ENCODE data around the gene ANKRD6.
"Not testable (repeated sequence)": the region's sequence is repeated elsewhere in the genome, so short reads cannot be mapped to it uniquely, and the experiment has no call there.

Gene ANKRD6

DNA sequence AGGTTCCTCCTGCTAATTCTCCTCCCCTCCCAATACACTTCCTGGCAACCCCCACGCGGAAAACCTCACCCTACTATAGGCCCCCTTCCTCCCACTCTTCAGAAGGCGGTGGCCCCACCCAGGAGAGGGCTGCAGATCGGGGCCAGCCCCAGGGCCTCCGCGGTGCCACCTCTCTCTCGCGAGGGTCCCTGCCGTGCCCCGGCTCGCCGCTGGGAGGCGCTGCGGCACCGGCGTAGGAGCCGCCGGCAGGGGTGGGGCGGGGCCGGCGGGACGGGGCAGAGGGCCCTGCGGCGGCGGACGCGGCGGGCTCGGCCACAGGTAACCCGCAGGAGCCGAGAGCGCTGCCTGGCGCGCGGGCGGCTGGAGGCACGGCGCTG lies at the start of gene ANKRD6:
Gene ANKRD6, plus strand, starts transcription at position 278 of the 377 bp plus-strand sequence. CDS start 133,825 bp downstream, outside the sequence.
- peak; percentile 95 for ATAC-seq
- H3K27ac Mint-ChIP-seq: peak within 1 kb of the TSS; percentile 74
- H3K27me3 Mint-ChIP-seq: no peaks in the 10 kb centered on the region
- H3K9me3 Mint-ChIP-seq: no peaks in the 10 kb centered on the region
- H3K4me3 Mint-ChIP-seq: peak within 1 kb of the TSS; percentile 87
- H3K36me3 Mint-ChIP-seq: no peaks in the 10 kb centered on the region
- H3K4me1 Mint-ChIP-seq: peaks cover 19% of the 10 kb centered on the region

DNA sequence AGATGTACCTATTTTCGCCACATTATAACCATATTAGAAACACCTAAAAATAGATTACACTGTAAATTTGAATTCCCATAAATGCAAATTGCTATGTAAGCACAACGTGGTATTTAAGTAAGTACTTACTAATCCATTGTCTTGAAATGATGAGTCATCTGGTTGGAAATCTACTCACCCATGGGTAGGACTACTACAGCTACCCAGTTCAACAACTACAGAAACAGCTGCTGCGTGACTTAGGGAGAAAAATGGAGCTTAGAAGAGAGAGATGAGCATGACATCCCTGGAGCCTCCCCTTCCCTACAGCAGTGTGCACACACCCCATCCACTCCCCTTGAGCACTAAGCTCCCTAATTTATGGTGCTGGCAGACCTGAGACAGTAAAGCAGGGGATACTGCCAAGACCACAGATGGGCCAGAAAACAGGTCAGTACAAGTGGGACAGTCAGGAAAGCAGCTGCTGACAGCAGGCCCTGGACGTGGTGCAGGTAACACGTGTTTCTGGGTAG lies 47.7 kb upstream of the ANKRD6 start:
- H3K9me3 Mint-ChIP-seq: no peaks in the 10 kb centered on the region
- H3K4me1 Mint-ChIP-seq: peaks cover 34% of the 10 kb centered on the region
- no peak overlapping the region for H3K27ac Mint-ChIP-seq
- no peak for ATAC-seq
- H3K27me3 Mint-ChIP-seq: no peaks in the 10 kb centered on the region
- H3K36me3 Mint-ChIP-seq: peaks cover 18% of the 10 kb centered on the region
- no peak overlapping the region for H3K4me3 Mint-ChIP-seq

DNA sequence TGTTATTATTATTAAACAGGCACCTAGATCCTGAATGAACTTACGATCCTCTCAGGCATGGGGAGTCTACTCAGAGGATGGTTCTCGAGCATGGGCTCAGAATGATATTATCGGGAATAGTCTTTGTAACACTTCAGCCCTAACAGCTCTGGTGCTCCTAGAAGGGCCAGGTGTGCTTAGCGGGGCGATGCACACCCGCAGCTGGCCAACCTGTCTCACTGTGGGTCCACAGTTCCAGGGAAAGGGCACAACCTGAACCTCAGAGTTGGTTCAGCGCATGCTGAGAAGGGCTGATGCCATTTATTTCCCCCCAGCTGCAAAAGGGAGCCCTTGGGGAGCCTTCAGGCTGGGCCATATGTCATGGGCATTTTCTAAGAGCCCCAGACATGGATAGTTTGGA lies 47.1 kb upstream of the ANKRD6 start:
- Mint-ChIP-seq H3K27ac (no peak overlapping the region), H3K27me3 (no peaks in the 10 kb centered on the region), H3K4me3 (no peak overlapping the region), H3K36me3 (peaks cover 14% of the 10 kb centered on the region), H3K9me3 (no peaks in the 10 kb centered on the region), H3K4me1 (peaks cover 29% of the 10 kb centered on the region)
- no peak for ATAC-seq

DNA sequence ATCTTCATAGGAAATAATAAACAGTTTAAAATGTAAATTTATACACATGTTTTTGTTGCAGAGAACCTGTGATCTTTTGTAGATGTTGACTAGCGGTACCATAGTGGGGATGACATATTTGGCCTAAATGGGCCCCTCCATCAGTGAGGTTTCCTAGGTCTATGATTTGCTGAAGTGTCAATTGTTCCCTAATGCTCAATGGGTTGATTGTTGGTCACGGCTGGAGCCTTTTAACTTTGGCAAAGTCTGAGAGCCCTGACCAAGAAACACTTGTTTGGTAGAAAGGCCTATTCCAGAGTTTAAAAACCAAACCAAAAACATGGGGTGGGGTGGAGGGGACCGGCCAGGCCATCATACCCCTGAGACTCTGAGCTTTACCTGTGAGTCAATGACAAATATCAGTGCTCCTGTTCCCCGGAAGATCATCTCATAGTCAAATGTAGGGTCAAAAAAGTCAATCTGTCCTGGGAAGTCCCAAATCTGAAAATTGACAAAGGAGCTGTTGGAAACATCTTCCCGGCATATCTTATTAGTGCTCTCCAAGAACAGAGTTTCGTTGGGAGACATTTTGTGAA lies 45.9 kb upstream of the ANKRD6 start:
- no peaks in the 10 kb centered on the region for H3K27me3 Mint-ChIP-seq
- peaks cover 22% of the 10 kb centered on the region for H3K4me1 Mint-ChIP-seq
- H3K27ac Mint-ChIP-seq: peak overlapping the region; percentile 63
- peaks cover 3% of the 10 kb centered on the region for H3K9me3 Mint-ChIP-seq
- H3K36me3 Mint-ChIP-seq: peaks cover 20% of the 10 kb centered on the region
- peak overlapping the region; percentile 21 for H3K4me3 Mint-ChIP-seq
- peak; percentile 65 for ATAC-seq

DNA sequence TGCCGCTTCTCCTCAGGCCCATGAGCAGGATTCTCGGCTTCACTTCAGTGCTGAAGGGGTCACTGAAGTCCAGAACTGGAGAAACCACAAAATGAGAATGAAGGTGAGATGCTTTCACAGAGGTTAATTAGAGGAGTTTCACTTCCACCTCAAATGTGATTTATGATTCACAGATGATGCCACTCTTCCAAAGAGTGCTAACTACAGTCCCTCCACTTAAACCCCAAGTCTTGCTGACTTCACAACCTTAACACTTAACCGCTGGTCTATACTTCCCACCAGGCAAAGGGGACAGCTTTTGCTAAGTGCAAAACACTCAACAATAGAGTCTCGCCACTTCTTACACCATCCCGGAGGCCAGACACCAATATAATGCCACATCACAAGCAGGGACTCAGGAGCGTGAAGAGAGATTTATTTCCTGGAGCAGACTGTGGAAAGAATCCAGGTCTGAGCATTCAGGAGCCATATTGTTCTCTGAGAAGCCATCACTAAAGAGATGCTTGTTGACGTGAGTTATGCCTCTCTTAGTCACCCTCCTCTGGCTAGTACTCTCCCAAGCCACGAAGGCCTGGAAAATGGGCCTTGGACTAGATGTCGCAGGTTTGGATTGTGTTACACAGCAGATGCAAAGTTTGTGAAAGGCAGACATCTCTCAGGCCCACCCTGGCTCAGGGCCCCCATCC lies 45.3 kb upstream of the ANKRD6 start:
- Mint-ChIP-seq H3K4me3 (peak overlapping the region; percentile 21), H3K27me3 (no peaks in the 10 kb centered on the region), H3K36me3 (peaks cover 20% of the 10 kb centered on the region), H3K4me1 (peaks cover 22% of the 10 kb centered on the region), H3K9me3 (peaks cover 3% of the 10 kb centered on the region), H3K27ac (peak overlapping the region; percentile 63)
- ATAC-seq: peak; percentile 96

DNA sequence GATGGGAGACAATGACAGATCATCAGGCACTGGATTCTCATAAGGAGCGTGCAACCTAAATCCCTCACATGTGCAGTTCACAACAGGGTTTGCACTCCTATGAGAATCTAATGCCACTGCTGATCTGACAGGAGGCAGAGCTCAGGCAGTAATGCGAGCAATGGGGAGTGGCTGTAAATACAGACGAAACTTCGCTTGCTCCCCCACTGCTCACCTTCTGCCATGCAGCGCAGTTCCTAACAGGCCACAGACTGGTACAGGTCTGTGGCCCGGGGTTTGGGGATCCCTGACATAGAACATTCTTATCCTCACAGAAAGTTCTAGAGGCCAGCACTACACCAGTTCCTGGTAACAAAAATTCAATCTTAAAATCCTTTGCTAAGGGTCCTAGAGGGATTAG lies 44.1 kb upstream of the ANKRD6 start:
- H3K9me3 Mint-ChIP-seq: peaks cover 12% of the 10 kb centered on the region
- no peaks in the 10 kb centered on the region for H3K27me3 Mint-ChIP-seq
- peaks cover 26% of the 10 kb centered on the region for H3K36me3 Mint-ChIP-seq
- peaks cover 22% of the 10 kb centered on the region for H3K4me1 Mint-ChIP-seq
- ATAC-seq: no peak
- H3K27ac Mint-ChIP-seq: no peak overlapping the region
- no peak overlapping the region for H3K4me3 Mint-ChIP-seq

DNA sequence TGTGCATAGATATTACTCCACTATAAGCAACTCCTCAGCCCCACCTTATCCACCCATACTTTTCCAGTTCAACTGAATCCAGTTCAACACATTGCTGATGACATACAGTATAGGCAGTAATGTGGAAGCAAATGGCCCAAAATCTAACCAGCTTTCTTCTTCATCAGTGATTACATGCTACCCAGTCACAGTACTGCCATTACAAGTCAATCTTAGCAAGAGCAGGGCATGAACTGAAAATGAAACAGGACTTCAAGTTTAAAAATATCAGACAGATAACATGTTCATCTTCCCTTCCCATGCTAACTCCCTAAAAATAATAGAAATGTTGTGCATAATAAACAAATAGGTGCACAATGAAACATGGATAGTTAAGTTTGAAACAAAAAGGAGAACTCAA lies 40.1 kb upstream of the ANKRD6 start:
- H3K36me3 Mint-ChIP-seq: peaks cover 23% of the 10 kb centered on the region
- no peaks in the 10 kb centered on the region for H3K27me3 Mint-ChIP-seq
- H3K4me3 Mint-ChIP-seq: no peak overlapping the region
- peaks cover 12% of the 10 kb centered on the region for H3K9me3 Mint-ChIP-seq
- no peak overlapping the region for H3K27ac Mint-ChIP-seq
- ATAC-seq: no peak
- peaks cover 4% of the 10 kb centered on the region for H3K4me1 Mint-ChIP-seq

DNA sequence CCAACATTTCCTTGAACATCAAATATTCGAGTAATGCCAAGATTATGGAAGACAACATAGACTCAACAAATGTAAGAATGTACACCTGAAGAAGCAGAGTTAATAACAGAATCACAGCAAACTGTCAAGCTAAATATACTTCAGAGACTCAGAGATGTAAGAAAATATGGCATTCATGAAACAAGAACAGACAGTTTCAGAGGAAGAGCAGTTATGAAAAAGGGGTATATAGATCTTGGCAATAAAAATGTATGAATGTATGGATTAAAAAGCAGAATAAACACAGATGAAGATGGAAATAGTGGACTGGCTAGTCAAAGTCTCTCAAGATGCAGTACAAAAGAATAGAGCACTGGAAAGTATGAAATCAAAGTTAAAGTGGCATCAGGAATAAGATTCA lies 39.3 kb upstream of the ANKRD6 start:
- Mint-ChIP-seq H3K9me3 (peaks cover 12% of the 10 kb centered on the region), H3K4me3 (no peak overlapping the region), H3K4me1 (no peaks in the 10 kb centered on the region), H3K27ac (no peak overlapping the region), H3K27me3 (no peaks in the 10 kb centered on the region), H3K36me3 (peaks cover 23% of the 10 kb centered on the region)
- ATAC-seq: no peak

DNA sequence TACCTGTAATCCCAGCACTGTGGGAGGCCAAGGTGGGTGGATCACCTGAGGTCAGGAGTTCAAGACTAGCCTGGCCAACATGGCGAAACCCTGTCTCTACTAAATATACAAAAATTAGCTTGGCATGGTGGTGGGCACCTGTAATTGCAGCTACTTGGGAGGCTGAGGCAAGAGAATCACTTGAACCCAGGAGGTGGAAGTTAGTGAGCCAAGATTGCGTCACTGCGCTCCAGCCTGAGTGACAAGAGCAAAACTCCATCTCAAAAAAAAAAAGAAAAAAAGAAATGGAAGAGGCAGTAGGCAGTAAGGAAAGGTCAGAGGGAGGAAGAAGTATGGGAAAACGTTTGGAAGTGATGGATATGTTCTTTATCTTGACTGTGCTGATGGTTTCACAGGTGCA lies 35.1 kb upstream of the ANKRD6 start:
- not testable (repeated sequence) for H3K27ac Mint-ChIP-seq, H3K4me1 Mint-ChIP-seq, ATAC-seq, H3K9me3 Mint-ChIP-seq, H3K27me3 Mint-ChIP-seq, H3K4me3 Mint-ChIP-seq
- H3K36me3 Mint-ChIP-seq: peaks cover 20% of the 10 kb centered on the region

DNA sequence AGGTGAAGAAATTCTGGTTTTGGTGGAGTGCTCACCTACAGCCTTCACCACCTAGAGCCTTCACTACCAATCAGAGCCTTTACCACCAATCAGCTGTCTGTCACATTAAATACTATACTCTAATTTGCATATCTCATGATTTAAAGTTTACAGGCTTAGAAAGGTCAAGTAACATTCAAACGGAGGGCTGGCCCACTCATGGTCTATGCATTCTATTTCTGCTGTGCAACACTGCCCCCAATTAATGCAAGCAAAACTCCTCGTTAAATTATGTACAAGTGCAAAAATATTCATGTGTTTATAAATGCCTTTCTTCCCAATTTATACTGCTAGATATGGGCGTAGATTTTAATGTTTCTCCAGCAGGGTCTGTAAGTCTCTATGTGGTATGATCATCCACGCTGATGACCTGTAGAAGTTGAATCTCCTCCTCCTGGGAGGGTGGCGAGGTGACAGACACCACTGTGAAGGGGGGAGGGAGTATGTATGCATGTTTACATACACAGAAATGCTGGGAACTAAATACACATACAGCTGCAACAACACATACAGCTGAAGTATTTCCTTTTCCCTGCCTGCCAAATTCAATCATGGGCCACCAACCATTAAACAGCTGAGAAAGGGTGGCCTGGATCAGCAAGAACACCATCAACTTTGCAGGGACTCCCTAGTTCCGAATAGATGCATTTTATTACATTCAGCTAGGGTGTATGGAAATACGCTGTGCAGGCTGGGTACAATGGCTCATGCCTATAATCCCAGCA lies 34.0 kb upstream of the ANKRD6 start:
- peaks cover 8% of the 10 kb centered on the region for H3K27me3 Mint-ChIP-seq
- no peak for ATAC-seq
- no peaks in the 10 kb centered on the region for H3K9me3 Mint-ChIP-seq
- H3K36me3 Mint-ChIP-seq: peaks cover 10% of the 10 kb centered on the region
- H3K4me1 Mint-ChIP-seq: peaks cover 6% of the 10 kb centered on the region
- no peak overlapping the region for H3K4me3 Mint-ChIP-seq
- H3K27ac Mint-ChIP-seq: no peak overlapping the region

DNA sequence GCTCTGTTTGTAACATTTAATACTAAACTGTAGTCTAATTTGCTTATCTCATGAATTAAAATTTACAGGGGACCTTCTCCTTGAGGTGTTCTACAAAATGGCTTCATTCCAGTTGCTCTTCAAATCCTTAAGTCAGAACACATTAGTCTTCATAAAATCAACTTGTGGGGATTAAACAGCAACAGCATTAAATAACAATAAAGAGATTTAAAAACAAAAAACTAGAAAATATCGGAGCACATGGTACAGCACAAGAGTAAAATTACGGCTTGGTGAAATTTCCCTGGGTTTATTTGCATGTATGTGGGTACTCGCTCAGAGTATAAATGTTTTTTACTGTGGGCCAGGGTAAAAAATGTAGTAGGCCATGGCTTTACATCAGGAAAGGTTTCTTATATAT lies 32.9 kb upstream of the ANKRD6 start:
- peaks cover 5% of the 10 kb centered on the region for H3K36me3 Mint-ChIP-seq
- H3K9me3 Mint-ChIP-seq: no peaks in the 10 kb centered on the region
- no peak overlapping the region for H3K4me3 Mint-ChIP-seq
- peaks cover 8% of the 10 kb centered on the region for H3K27me3 Mint-ChIP-seq
- H3K27ac Mint-ChIP-seq: no peak overlapping the region
- ATAC-seq: no peak
- peaks cover 6% of the 10 kb centered on the region for H3K4me1 Mint-ChIP-seq

DNA sequence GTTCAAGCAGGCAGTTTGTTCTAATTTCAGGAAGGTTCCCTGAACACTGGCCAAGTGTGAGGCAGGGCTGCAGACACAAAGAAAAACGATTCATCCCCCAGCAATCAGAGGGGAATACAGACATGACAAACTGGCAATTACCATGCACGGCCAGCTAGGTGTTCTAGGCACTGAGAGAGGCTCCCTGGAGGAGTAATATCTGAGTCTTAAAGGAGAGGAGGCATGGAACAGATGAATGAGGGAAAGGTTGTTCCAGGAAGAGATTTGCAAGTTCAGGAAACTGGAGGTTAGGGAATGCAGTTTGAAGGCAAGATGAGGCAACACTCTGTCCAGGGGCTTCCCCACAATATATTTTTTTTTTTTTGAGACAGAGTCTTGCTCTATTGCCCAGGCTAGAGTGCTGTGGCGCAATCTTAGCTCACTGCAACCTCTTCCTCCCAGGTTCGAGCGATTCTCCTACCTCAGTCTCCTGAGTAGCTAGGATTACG lies 32.0 kb upstream of the ANKRD6 start:
- Mint-ChIP-seq H3K4me1 (peaks cover 7% of the 10 kb centered on the region), H3K9me3 (peaks cover 3% of the 10 kb centered on the region), H3K4me3 (no peak overlapping the region), H3K27ac (no peak overlapping the region), H3K36me3 (peaks cover 10% of the 10 kb centered on the region), H3K27me3 (peaks cover 8% of the 10 kb centered on the region)
- no peak for ATAC-seq

DNA sequence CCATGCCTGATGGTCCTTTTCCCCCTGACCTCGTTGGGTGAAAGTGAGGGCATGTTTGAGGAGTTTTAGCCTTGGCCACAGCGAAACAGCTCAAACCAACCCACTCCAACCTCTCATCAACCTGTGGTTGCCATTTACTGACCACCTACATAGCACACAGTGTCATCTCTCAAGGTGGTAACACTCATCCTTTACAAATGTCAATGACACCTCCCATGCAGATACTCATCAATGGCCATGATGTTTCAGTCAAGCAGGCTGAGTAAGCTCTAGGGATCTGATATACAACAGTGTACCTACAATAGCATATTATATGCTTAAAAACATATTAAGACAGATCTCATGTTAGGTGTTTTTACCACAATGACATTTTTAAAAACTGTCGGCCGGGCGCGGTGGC lies 30.2 kb upstream of the ANKRD6 start:
- ATAC-seq: no peak
- Mint-ChIP-seq H3K36me3 (peaks cover 10% of the 10 kb centered on the region), H3K27me3 (peaks cover 8% of the 10 kb centered on the region)

DNA sequence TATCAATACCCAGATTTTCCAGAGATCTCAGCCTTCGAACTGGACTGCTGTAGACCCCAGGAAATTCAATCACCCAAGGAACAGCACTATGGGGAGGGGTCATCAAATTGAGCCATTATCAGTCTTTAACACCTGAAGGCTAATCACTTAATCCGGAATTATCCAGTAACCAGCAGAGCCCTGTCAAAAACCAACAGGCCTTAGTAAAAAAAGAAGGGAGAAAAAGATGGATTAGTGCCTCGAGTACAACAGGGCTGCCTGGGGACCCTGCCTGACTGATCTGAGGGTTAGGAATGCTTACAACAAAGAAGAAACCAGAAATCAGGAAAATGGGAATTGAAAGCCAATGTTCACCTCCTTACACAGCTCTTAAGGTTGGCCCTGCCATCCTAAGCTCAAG lies 28.4 kb upstream of the ANKRD6 start:
- peaks cover 10% of the 10 kb centered on the region for H3K36me3 Mint-ChIP-seq
- H3K4me1 Mint-ChIP-seq: peaks cover 10% of the 10 kb centered on the region
- peaks cover 3% of the 10 kb centered on the region for H3K9me3 Mint-ChIP-seq
- H3K27me3 Mint-ChIP-seq: peaks cover 8% of the 10 kb centered on the region
- no peak overlapping the region for H3K27ac Mint-ChIP-seq
- no peak for ATAC-seq
- no peak overlapping the region for H3K4me3 Mint-ChIP-seq

More for the DNA sequence above, 30.2 kb upstream of the ANKRD6 start:
- Mint-ChIP-seq H3K4me3 (no peak overlapping the region), H3K27ac (no peak overlapping the region), H3K4me1 (peaks cover 10% of the 10 kb centered on the region), H3K9me3 (peaks cover 3% of the 10 kb centered on the region)

DNA sequence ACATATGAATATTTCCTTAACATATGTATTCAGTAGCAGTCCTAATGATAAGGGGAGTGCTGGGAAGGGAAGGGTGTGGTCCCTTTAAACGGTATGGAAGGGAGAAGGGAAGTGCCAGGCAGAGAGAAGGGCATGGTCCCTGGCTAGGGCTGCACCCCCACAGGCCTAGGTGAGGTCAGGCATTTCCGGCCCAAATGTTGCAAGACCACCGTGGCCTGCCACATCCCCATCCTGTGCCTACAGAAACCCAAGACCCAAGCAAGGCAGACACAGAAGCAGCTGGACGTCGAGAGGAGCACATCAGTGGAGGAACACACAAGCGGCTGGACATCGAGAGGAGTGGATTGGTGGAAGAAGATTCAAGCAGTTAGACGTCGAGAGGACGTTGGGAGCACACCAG lies 26.8 kb upstream of the ANKRD6 start:
- Mint-ChIP-seq H3K4me1 (peaks cover 20% of the 10 kb centered on the region), H3K27ac (no peak overlapping the region), H3K4me3 (no peak overlapping the region), H3K27me3 (peaks cover 8% of the 10 kb centered on the region), H3K36me3 (peaks cover 10% of the 10 kb centered on the region), H3K9me3 (peaks cover 3% of the 10 kb centered on the region)
- no peak for ATAC-seq

Measured in stimulated activated memory B cell treated with anti-CD40 and anti-IgM and Interleukin-4, amounts not matched to agents 10 μg/mL and 1 μg/mL and 100 μg/mL, for 72 hours (primary cell).